Nephron (organoid): Measurements from ENCODE around the gene MDFIC2.

Experiments used
- H3K27ac Mint-ChIP-seq, 3 experiments: 2 replicates each; pipeline ENCODE4 v1.8.0; 2020; ENCODE audit warnings: mixed read lengths in 3 of 3, mild to moderate bottlenecking in 2 of 3, moderate library complexity in 1 of 3
- H3K27me3 Mint-ChIP-seq: 2 replicates; pipeline ENCODE4 v1.8.0; 2021; ENCODE audit warnings: low read depth, mild to moderate bottlenecking, moderate library complexity, mixed read lengths
- H3K36me3 Mint-ChIP-seq: 2 replicates; pipeline ENCODE4 v1.8.0; 2020; ENCODE audit warnings: low read depth, mixed read lengths
- H3K4me1 Mint-ChIP-seq: 2 replicates; pipeline ENCODE4 v1.8.0; 2020; ENCODE audit warnings: mixed read lengths
- H3K4me3 Mint-ChIP-seq, 3 experiments: 2 replicates each; pipeline ENCODE4 v1.8.0; 2020; ENCODE audit warnings: mild to moderate bottlenecking in 3 of 3, mixed read lengths in 3 of 3, moderate library complexity in 2 of 3
- H3K9me3 Mint-ChIP-seq: 2 replicates; pipeline ENCODE4 v1.8.0; 2020; ENCODE audit warnings: mixed read lengths
- CTCF ChIP-seq, 3 experiments: fragments of 200-600 bp; sonication (generic); IDR thresholded peaks; one replicate each; pipeline ENCODE4 v1.5.0; 2021; ENCODE audit warnings: antibody characterized with exemption in 3 of 3; ENCODE audit not compliant: unreplicated experiment in 3 of 3

Gene MDFIC2

DNA sequence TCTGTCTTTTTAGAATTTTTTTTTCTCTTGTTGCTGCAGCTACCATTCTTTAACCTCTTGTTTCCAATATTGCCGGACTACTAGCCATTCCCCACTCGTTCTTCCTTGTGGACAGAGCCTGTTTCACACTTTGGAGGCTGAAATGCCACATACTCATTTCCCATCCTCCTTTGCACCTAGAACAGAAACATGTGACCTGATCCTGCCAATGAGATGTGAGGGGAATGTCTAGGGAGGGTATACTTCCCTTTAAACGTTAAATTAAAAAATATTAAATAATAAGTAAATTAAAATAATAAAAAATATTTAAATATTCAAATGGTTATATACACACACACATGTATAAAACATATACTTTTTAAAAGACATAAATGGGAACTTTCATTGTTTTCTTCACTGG lies 20.6 kb upstream of the MDFIC2 start:
- Mint-ChIP-seq H3K9me3 (peaks cover 5% of the 10 kb centered on the region), H3K27ac (no peak overlapping the region), H3K27me3 (no peaks in the 10 kb centered on the region), H3K36me3 (no peaks in the 10 kb centered on the region), H3K4me3 (no peak overlapping the region), H3K4me1 (no peaks in the 10 kb centered on the region)
- no peak for TF ChIP-seq CTCF (IDR thresholded peaks at IDR 0.05; ENCODE audit: unreplicated experiment in 3 of 3)

DNA sequence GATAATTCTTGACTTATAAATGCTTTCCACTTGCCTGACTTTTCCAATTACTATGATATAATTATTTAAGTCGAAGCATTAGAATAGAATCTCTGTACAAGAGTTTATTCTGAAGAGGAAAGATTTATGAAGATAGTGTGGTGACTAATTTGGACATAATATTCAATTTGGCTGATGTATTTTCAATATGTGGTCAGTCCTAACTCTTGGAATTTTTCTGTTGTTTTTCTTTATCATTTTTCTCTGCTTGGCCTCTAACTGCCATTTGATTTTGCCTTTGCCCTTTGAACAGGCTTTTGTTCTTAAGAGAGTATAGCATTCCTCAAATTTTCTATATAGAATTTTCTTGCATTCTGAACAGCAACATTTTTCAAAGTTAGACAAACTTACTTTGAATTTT lies 2.6 kb upstream of the MDFIC2 start:
- H3K27ac Mint-ChIP-seq, result no peak overlapping the region
- H3K4me3 Mint-ChIP-seq, result no peak overlapping the region
- no peaks in the 10 kb centered on the region for H3K36me3 Mint-ChIP-seq
- no peak for TF ChIP-seq CTCF (IDR thresholded peaks at IDR 0.05; ENCODE audit: unreplicated experiment in 3 of 3)
- H3K9me3 Mint-ChIP-seq, result peaks cover 6% of the 10 kb centered on the region
- H3K4me1 Mint-ChIP-seq, result no peaks in the 10 kb centered on the region
- H3K27me3 Mint-ChIP-seq, result no peaks in the 10 kb centered on the region

GRCh38 chr3:70310809-70311208 lies 1.6 kb downstream of the MDFIC2 start:
- Mint-ChIP-seq H3K9me3 (no peaks in the 10 kb centered on the region), H3K27me3 (peaks cover 5% of the 10 kb centered on the region), H3K27ac (no peak overlapping the region), H3K4me3 (no peak overlapping the region), H3K4me1 (no peaks in the 10 kb centered on the region), H3K36me3 (no peaks in the 10 kb centered on the region)
- TF ChIP-seq CTCF (IDR thresholded peaks at IDR 0.05; ENCODE audit: unreplicated experiment in 3 of 3), result no peak

DNA sequence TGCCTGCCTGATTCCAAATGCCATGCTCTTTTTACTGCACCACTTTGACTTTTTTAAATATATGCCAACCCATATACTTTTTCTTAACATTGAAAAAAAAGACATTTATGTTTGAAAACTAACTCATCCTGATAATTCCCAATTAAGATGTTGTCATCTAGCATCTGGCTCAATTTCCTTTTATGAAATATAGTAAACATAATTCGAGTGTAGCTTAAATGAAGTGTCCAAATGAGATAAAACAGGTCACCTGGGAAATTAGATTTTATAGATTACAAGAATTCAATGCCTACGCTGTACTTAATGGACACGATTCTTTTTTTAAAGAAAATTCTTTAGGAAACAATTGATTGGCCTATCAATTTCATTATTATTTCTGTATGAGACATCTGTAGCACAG lies 2.8 kb downstream of the MDFIC2 start:
- Mint-ChIP-seq H3K4me1 (no peaks in the 10 kb centered on the region), H3K27ac (no peak overlapping the region)

DNA sequence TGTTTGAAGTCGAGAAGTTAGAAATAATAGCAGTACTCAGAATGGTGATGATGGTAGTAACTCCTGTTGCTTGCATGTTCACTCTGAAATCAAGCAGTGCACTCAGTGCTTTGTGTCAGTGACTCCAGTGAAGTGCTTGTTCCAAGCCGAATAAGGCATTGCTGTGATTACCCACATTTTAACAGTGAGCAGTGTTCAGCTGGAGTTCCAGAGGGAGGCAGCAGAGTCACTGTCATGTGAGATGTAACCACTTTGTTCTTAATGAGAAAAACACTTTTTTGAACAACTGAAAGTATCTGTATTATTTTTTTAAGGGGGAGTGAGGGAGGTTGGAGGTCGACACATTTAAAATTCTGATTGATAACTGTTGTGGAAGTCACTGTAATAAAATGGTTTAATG lies 3.7 kb downstream of the MDFIC2 start:
- TF ChIP-seq CTCF (IDR thresholded peaks at IDR 0.05; ENCODE audit: unreplicated experiment in 3 of 3), result peak; percentile 36 to 47 (median 40)
- Mint-ChIP-seq H3K27ac (no peak overlapping the region), H3K9me3 (no peaks in the 10 kb centered on the region), H3K4me1 (no peaks in the 10 kb centered on the region), H3K36me3 (no peaks in the 10 kb centered on the region), H3K27me3 (peaks cover 5% of the 10 kb centered on the region), H3K4me3 (no peak overlapping the region)

More for the DNA sequence above, 2.8 kb downstream of the MDFIC2 start:
- H3K27me3 Mint-ChIP-seq, result peaks cover 5% of the 10 kb centered on the region
- H3K9me3 Mint-ChIP-seq, result no peaks in the 10 kb centered on the region
- TF ChIP-seq CTCF (IDR thresholded peaks at IDR 0.05; ENCODE audit: unreplicated experiment in 3 of 3), result no peak
- no peak overlapping the region for H3K4me3 Mint-ChIP-seq
- no peaks in the 10 kb centered on the region for H3K36me3 Mint-ChIP-seq

DNA sequence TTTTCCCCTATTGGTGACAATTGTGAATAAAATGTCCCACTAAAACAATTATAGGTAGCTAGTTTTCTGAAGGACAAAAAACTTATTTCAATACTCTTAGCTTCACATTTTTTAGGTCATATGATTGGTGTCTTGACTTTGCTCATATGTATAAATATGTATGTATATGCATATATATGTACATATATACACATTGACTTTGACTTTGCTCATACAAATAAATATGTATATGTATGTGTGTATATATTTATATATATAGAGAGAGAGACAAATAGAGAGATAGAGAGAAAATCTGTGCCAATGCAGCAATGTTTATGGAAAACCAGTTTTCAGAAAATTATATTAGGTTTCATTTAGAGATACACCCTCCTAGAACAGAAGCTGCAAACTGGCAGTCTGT lies 5.7 kb downstream of the MDFIC2 start:
- no peak overlapping the region for H3K27ac Mint-ChIP-seq
- no peaks in the 10 kb centered on the region for H3K4me1 Mint-ChIP-seq
- TF ChIP-seq CTCF (IDR thresholded peaks at IDR 0.05; ENCODE audit: unreplicated experiment in 3 of 3), result no peak
- no peaks in the 10 kb centered on the region for H3K9me3 Mint-ChIP-seq
- H3K36me3 Mint-ChIP-seq, result no peaks in the 10 kb centered on the region
- H3K27me3 Mint-ChIP-seq, result peaks cover 5% of the 10 kb centered on the region
- H3K4me3 Mint-ChIP-seq, result no peak overlapping the region
